PFSK-1 (cell line): ENCODE results near the gene E2F1.

Experiments
- SIN3A ChIP-seq: IDR thresholded peaks from 2 replicates; pipeline ENCODE4 v1.6.1; 2012; ENCODE audit warnings: mild to moderate bottlenecking, low read length, moderate library complexity, borderline replicate concordance; ENCODE audit not compliant: insufficient read depth
- TAF1 ChIP-seq: IDR thresholded peaks from 2 replicates; pipeline ENCODE4 v1.6.1; 2012; ENCODE audit warnings: low read length, control low read depth, borderline replicate concordance; ENCODE audit not compliant: insufficient read depth
- TF ChIP-seq, protein P1 (sequence below), 2 experiments: IDR thresholded peaks; 2 replicates each; pipeline versions ENCODE4 v1.6.1 to v1.8.0; 2011 to 2012; ENCODE audit warnings: low read depth in 2 of 2, low read length in 2 of 2, control low read depth in 1 of 2, inconsistent platforms in 1 of 2, mild to moderate bottlenecking in 1 of 2, moderate library complexity in 1 of 2; ENCODE audit not compliant: insufficient read depth in 1 of 2

DNA sequence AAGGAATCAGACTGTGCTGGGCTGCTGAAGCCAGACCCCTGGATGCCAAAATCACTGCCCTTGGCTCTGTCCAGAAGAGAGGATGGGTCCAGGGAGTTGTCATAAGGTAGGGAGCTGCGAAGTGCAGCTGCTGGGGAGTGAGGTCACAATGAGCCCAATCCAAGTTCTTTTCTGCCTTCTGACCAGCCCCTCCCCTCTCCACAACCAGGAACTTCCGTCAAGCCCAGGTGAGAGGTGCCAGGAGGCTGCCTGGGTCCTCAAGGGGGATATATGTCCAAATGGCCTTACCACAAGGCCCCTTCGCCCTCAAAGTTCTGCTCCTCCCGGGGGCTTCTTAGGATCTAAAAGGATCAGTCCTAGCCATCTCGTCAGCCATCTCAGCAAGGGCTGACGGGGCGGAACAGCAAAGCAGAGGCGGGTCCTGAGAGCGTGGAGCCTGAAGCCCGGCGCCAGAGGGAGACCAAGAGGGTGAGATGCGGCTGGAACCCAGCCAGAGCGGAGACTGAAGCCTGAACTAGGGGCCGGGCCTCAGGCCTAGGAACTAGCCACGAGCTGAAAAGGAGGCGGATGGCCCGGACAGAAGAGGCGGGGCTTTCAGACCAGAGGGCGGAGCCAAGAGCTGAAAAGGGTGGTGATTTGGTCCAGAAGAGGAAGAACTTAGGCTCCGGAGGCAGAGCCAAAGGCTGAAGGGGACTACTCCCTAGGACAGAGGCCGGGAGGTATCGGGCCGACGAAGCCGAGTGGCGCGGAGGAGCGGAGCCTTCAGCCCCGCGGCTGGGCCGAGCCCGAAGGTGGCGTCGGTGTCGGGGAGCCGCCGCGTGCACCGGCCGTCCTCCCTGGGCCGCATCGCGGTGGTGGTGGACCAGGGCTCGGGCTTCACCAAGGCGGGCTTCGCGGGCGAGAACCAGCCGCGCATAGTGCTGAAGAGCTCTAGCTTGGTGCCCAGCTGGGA, 19.6 kb downstream of the E2F1 start, which contains the start of gene ACTL10:
- TF ChIP-seq SIN3A: no peak
- TF ChIP-seq, protein P1, sequence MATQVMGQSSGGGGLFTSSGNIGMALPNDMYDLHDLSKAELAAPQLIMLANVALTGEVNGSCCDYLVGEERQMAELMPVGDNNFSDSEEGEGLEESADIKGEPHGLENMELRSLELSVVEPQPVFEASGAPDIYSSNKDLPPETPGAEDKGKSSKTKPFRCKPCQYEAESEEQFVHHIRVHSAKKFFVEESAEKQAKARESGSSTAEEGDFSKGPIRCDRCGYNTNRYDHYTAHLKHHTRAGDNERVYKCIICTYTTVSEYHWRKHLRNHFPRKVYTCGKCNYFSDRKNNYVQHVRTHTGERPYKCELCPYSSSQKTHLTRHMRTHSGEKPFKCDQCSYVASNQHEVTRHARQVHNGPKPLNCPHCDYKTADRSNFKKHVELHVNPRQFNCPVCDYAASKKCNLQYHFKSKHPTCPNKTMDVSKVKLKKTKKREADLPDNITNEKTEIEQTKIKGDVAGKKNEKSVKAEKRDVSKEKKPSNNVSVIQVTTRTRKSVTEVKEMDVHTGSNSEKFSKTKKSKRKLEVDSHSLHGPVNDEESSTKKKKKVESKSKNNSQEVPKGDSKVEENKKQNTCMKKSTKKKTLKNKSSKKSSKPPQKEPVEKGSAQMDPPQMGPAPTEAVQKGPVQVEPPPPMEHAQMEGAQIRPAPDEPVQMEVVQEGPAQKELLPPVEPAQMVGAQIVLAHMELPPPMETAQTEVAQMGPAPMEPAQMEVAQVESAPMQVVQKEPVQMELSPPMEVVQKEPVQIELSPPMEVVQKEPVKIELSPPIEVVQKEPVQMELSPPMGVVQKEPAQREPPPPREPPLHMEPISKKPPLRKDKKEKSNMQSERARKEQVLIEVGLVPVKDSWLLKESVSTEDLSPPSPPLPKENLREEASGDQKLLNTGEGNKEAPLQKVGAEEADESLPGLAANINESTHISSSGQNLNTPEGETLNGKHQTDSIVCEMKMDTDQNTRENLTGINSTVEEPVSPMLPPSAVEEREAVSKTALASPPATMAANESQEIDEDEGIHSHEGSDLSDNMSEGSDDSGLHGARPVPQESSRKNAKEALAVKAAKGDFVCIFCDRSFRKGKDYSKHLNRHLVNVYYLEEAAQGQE (IDR thresholded peaks at IDR 0.05; ENCODE audit: insufficient read depth in 1 of 2, low read depth in 2 of 2, low read length in 2 of 2): no peak
- no peak for TF ChIP-seq TAF1
